HG03196 (cell line): ENCODE measurements around the gene CWH43.
"Not testable (repeated sequence)": the region's sequence is repeated elsewhere in the genome, so short reads cannot be mapped to it uniquely, and the experiment has no call there.

ENCODE experiments used
- ATAC-seq: cut with Tn5 transposase; IDR thresholded peaks from one replicate; pipeline ENCODE4 v1.9.1; 2021; ENCODE audit not compliant: unreplicated experiment

CWH43 gene

DNA sequence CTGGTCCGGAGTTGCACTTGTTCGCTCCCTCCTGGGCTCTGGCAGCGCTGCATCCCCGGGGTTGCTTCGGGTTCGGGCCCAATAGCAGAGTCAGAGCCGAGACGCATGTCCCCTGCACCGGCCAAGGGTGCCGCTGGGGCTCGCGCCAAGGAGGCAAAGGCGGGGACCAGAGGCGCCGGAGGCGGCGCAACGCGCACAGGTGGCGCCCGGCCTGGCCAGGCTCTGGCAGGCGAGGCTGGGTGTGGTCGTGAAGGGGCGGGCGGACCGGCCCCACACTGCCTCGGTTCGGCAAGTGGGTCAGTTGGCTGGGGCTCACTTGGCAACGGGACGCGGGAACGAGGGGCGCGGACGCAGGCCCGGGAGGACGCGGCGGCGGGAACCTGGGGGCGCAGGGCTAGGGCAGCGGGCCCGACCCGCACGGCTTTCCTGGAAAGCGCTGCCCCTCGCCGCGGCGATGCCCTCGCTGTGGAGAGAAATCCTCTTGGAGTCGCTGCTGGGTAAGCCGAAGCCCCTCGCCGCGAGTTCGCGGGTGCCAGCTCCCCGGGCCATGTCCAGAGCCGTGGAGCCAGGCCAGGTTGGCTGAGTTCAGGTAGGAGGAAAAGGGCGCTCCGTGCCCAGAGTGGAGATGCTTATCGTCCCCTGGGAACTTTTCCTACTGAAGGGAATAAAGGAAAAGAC, at the start of gene CWH43:
Gene CWH43 (plus strand): TSS at position 300 of the 678 bp plus-strand sequence. CDS start 155 bp downstream, at position 455.
- ATAC-seq = no peak

DNA sequence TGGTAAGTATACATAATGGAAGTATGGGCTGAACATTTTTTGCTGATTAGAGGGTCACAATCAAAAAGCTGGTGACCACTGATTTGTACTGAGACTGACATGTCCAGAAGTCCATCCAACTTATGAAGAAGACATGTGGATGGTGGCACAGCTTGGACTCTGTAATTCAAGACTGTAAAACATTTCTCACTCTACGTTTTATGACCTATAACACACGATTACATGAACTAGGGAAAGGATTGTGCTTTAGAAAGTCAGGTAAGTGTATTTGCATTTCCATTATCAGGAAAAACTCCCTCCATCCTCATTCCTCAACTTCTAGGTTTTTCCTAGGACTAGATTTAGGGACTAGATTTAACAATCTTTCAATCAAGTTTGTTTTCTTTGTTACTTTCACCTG, 49.0 kb upstream of the CWH43 start:
- no peak for ATAC-seq

- no peak for ATAC-seq
These were observed 47.2 kb upstream of the CWH43 start for GRCh38 chr4:48938831-48939230.

DNA sequence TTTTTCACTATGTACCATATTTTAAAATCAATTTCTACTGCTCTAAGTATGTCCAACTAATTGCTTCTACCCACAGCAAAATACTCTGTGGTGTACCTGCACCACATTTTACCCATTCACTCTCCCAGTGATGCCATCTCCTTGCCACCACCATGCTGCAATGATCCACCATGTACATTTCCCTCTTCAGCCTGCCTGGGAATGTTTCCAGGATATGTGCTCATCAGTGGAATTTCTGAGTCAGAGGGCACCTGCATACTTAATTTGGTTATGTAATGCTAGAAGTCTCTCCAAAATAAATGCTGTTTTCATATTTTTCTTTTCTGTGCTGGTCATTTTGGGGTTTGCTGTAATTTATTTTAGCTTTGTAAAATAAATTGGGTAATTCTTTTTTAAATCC, 46.3 kb upstream of the CWH43 start:
- ATAC-seq = no peak

DNA sequence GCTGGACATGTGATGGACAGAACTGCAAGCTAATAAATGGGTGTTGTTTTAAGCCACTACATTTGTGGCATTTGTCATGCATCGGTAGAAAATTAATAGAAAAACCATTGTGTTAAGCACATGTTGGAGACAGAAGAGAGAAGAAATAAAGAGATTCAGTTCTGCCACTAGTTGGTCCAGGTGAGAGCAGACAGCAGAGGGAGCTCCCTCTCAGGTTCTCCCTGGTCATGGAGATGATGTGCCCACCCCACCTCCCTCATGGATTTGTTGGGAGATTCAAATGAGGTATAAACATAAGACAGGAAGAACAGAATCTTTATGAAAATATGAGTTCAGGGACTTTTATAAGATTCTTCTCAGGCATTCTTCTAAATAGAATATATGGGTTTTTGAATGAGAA, 42.7 kb upstream of the CWH43 start:
- no peak for ATAC-seq

DNA sequence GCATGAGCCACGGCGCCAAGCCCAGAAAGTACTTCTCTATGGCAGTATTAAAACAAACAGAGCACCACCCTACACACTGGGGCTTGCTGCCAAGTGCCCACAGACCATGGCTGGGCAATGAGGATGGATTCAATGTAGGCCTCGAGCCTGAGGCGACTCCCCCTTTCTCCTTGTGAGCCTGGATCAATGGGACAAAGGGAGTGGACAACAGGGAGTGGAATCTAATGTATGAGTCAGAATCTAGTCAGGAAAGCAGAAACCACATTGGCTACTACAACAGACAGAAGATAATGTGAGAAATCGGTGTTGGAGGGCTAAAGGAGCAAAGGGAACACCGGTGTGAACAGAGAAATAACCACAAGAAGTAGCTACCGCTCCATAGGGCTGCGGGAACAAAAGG, 41.8 kb upstream of the CWH43 start:
- no peak for ATAC-seq

GRCh38 chr4:48944756-48945241, 41.3 kb upstream of the CWH43 start:
- ATAC-seq = no peak

- ATAC-seq = no peak
These were observed 40.1 kb upstream of the CWH43 start for GRCh38 chr4:48945981-48946380.

GRCh38 chr4:48947731-48948130, 38.3 kb upstream of the CWH43 start:
- ATAC-seq = no peak

DNA sequence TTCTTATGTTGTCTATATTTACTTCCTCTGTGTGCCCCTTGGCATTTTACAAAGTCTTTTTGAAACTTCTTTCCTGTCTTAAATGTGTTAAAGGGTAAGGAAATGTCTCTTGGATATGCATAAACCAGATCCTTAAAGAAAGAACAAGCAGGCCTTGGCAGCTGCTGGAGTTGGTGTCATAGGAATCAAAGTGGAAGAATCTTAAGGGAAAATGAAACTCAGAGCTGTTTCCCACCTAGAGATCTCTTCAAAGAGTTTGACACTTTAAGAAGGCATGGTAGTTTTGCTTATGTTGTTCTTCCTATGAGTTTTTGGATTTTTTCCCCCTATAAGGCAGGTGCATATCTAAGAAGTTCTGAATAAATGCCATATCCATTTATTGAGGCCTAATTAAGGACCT, 37.0 kb upstream of the CWH43 start:
- no peak for ATAC-seq

GRCh38 chr4:48949518-48950219, 36.4 kb upstream of the CWH43 start:
- no peak for ATAC-seq

DNA sequence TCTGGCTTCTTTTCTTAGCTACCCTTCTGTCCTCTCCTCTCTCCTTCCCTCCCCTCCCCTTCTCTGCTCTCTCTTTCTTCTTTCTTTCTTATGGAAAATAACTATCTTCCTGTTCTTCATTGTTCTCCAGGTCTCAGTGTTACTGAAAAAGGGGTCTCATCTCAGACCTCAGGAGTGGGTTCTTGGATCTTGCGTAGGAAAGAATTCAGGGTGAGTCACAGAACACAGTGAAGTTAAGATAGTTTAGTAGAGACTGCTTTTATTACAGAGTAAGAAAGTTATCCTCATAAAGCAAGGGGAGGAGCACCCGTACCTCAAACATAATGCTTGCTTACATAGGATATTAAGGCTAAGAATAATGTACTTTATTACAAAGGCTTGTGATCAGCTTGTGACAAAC, 31.8 kb upstream of the CWH43 start:
- no peak for ATAC-seq

- ATAC-seq = not testable (repeated sequence)
These were observed 28.7 kb upstream of the CWH43 start for GRCh38 chr4:48957366-48957765.

GRCh38 chr4:48958582-48958981, 27.5 kb upstream of the CWH43 start:
- ATAC-seq = no peak

DNA sequence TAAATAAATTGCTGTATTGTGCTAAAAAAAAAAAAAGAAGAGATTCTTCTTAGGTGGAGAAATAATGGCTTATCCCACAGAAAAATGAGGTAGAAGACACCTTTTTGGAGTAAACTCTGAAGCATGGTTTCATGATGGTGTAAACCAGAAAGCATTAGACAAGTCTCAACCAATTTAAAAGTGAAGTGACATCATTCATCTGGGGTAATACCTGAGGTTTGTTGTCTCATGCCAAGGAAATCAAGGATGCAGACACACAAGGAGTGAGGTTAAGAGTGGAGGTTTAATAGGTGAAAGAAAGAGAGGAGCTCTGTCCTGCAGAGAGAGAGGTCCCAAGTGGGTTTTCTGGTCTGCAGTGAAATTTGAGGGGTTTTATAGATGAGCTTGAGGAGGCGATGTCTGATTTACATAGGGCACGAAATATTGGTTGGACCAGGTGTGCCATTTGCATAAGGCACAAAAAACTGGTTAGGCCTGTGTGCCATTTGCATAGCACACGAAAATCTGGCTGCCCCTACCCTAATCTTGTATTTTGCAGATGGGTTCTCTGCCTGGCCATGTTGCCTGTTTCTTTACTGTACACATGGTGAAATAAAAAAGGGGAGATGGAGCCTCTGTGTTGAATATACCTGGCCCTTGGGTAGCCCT, 25.0 kb upstream of the CWH43 start:
- ATAC-seq = no peak

- no peak for ATAC-seq
These were observed 23.4 kb upstream of the CWH43 start for GRCh38 chr4:48962636-48963035.

- ATAC-seq = peak; percentile 80
These were observed 22.9 kb upstream of the CWH43 start for GRCh38 chr4:48963042-48963679.

- no peak for ATAC-seq
These were observed 19.0 kb upstream of the CWH43 start for GRCh38 chr4:48967101-48967500.

- no peak for ATAC-seq
These were observed 18.4 kb upstream of the CWH43 start for GRCh38 chr4:48967631-48968030.

GRCh38 chr4:48968814-48969213, 17.3 kb upstream of the CWH43 start:
- no peak for ATAC-seq

- no peak for ATAC-seq
These were observed 15.6 kb upstream of the CWH43 start for GRCh38 chr4:48970471-48970921.
